Upper lobe of left lung (tissue), 4 donors: Measurements from ENCODE around the gene UBE3B.

Experiments used
- POLR2A ChIP-seq, 4 donors: fragments of 450-650 bp; IDR thresholded peaks; one replicate each; pipeline ENCODE4 v1.5.1; 2016 to 2017; ENCODE audit warnings: antibody characterized with exemption in 4 of 4, mild to moderate bottlenecking in 2 of 4
- POLR2AphosphoS5 ChIP-seq, 2 donors: sonication (generic); formaldehyde crosslinking; IDR thresholded peaks; one replicate each; pipeline ENCODE4 v1.5.1; 2017; ENCODE audit warnings: antibody characterized with exemption in 2 of 2

GRCh38 chr12:109510196-109510595, 32.8 kb downstream of the UBE3B start:
- TF ChIP-seq POLR2A (IDR thresholded peaks at IDR 0.05) (no peak), POLR2AphosphoS5 (IDR thresholded peaks at IDR 0.05) (no peak)
